H1 (cell line): Measurements from ENCODE around the gene MEF2C. TPM values are rescaled to one million over a fixed set of nuclear protein-coding genes. Genes with fewer than 3 reads are reported as not detected.

Experiments used
- BCL11A ChIP-seq, 2 experiments: IDR thresholded peaks; one replicate each; pipeline ENCODE4 v1.6.1; 2011; ENCODE audit warnings: low read depth in 2 of 2, low read length in 2 of 2, mild to moderate bottlenecking in 2 of 2
- CEBPB ChIP-seq: IDR thresholded peaks from 2 replicates; pipeline ENCODE4 v1.6.1; 2012; ENCODE audit warnings: low read depth, low read length
- CREB1 ChIP-seq: IDR thresholded peaks from 2 replicates; pipeline ENCODE4 v1.6.1; 2012; ENCODE audit warnings: inconsistent platforms
- CTBP2 ChIP-seq: IDR thresholded peaks from 2 replicates; pipeline ENCODE4 v1.7.0; 2011; ENCODE audit warnings: borderline replicate concordance, mild to moderate bottlenecking, moderate library complexity, mixed read lengths, low read length; ENCODE audit not compliant: insufficient read depth, insufficient read length
- E2F6 ChIP-seq: IDR thresholded peaks from 2 replicates; pipeline ENCODE4 v1.6.1; 2012; ENCODE audit warnings: inconsistent platforms
- EGR1 ChIP-seq: IDR thresholded peaks from 2 replicates; pipeline ENCODE4 v1.6.1; 2011; ENCODE audit warnings: low read depth, low read length, borderline replicate concordance
- HDAC6 ChIP-seq: IDR thresholded peaks from one replicate; pipeline ENCODE4 v1.7.1; 2012; ENCODE audit warnings: low read depth, mild to moderate bottlenecking, inconsistent platforms, low read length, moderate library complexity
- KDM5A ChIP-seq: fragments of 200-600 bp; IDR thresholded peaks from 2 replicates; pipeline ENCODE4 v1.7.1; 2012; ENCODE audit warnings: mild to moderate bottlenecking, low read length, inconsistent platforms, mixed read lengths
- RAD21 ChIP-seq, 2 experiments: IDR thresholded peaks in 1 of 2; conservative IDR thresholded peaks in 1 of 2; 2 replicates each; pipeline ENCODE4 v1.6.1; 2011; ENCODE audit warnings: low read depth in 2 of 2, low read length in 2 of 2, improper control_type of control experiment in 1 of 2, inconsistent platforms in 1 of 2, mild to moderate bottlenecking in 1 of 2, moderate library complexity in 1 of 2
- RXRA ChIP-seq: IDR thresholded peaks from 2 replicates; pipeline ENCODE4 v1.6.1; 2011; ENCODE audit warnings: low read depth, mild to moderate bottlenecking, low read length, moderate library complexity; ENCODE audit not compliant: insufficient read depth
- SIN3A ChIP-seq, 2 experiments: IDR thresholded peaks in 1 of 2; conservative IDR thresholded peaks in 1 of 2; 2 replicates each; pipeline ENCODE4 v1.6.1; 2011 to 2012; ENCODE audit warnings: low read length in 2 of 2, improper control_type of control experiment in 1 of 2, low read depth in 1 of 2, mild to moderate bottlenecking in 1 of 2
- SIRT6 ChIP-seq: IDR thresholded peaks from one replicate; pipeline ENCODE4 v1.7.1; 2012; ENCODE audit warnings: low read length, inconsistent platforms
- SIX5 ChIP-seq: IDR thresholded peaks from 2 replicates; pipeline ENCODE4 v1.6.1; 2011; ENCODE audit warnings: mild to moderate bottlenecking, low read depth, low read length
- SRF ChIP-seq: IDR thresholded peaks from 2 replicates; pipeline ENCODE4 v1.6.1; 2011; ENCODE audit warnings: mild to moderate bottlenecking, low read depth, low read length, moderate library complexity
- TBP ChIP-seq: IDR thresholded peaks from 2 replicates; pipeline ENCODE4 v1.6.1; 2011; ENCODE audit warnings: low read depth, low read length, improper control_type of control experiment
- USF2 ChIP-seq: IDR thresholded peaks from 2 replicates; pipeline ENCODE4 v1.6.1; 2011; ENCODE audit warnings: low read length, improper control_type of control experiment
- YY1 ChIP-seq: IDR thresholded peaks from 2 replicates; pipeline ENCODE4 v1.6.1; 2011; ENCODE audit warnings: low read depth, mild to moderate bottlenecking, low read length
- polyA plus RNA-seq, 7 experiments: library from polyadenylated mRNA; depleted of rRNA in 3 of 7; stranded (reverse) in 5 of 7; unstranded in 2 of 7; fragments of >200 nt in 5 of 7; fragments of 200-250 nt in 2 of 7; gene quantifications; 1 replicate in 5 of 7; 2 replicates in 1 of 7; 4 replicates in 1 of 7; pipeline versions ENCODE4 v1.2.1 to v1.2.3, GENCODE V29; 2011 to 2013; ENCODE audit warnings: missing spikeins in 2 of 7, mixed read lengths in 2 of 7
- total RNA-seq: library from RNA; stranded (reverse); fragmentation: NEBNext Ultra II Directional; extraction: Animal tissue kit (Norgen Biotek cat#: 25700); gene quantifications from 2 replicates; pipeline ENCODE4 v1.2.1, GENCODE V29; 2021

MEF2C gene
- total and polyA plus RNA-seq, 2 of the 8 experiments (the other 6 are each of a cell fraction or from before 2014, with no cell fraction given): 0.59 to 0.99 TPM

GRCh38 chr5:88672644-88673252 is 210.2 kb downstream of the MEF2C start (continued):
- TF ChIP-seq RAD21 (IDR thresholded peaks at IDR 0.05 in 1 of 2, conservative IDR thresholded peaks at IDR 0.05 in 1 of 2; ENCODE audit: low read depth in 2 of 2, low read length in 2 of 2) (peak; percentile 3 to 18; a peak in 1 of 4 replicates), SIRT6 (no peak), BCL11A (IDR thresholded peaks at IDR 0.05; ENCODE audit: low read depth in 2 of 2, low read length in 2 of 2) (peak in 1 of 2 experiments; percentile 26), CTBP2 (no peak), TBP (no peak), HDAC6 (no peak), CEBPB (no peak), KDM5A (no peak), SIN3A (conservative IDR thresholded peaks at IDR 0.05 in 1 of 2, IDR thresholded peaks at IDR 0.05 in 1 of 2; ENCODE audit: low read depth in 1 of 2, low read length in 2 of 2) (peak in 1 of 2 experiments; percentile 70; a peak in 2 of 4 replicates), CREB1 (peak; percentile 14; the same call in 1 of the 2 replicates), YY1 (peak; percentile 58; the same call in 1 of the 2 replicates), RXRA (no peak), SRF (no peak), EGR1 (peak; percentile 70; the same call in 1 of the 2 replicates), SIX5 (no peak), USF2 (no peak), E2F6 (peak; percentile 56)
